Thymus (tissue), 11 donors: ENCODE results near the gene TBCA. TPM values are rescaled to one million over a fixed set of nuclear protein-coding genes. Genes with fewer than 3 reads are reported as not detected.

Experiments used
- DNase-seq, 9 donors: peaks; one replicate each; pipeline ENCODE4 v3.0.0-alpha.2; 2013; ENCODE audit warnings: low spot score in 9 of 9, low read depth in 6 of 9, missing footprints in 1 of 9
- H3K27ac ChIP-seq, 2 donors: one replicate each; pipeline ENCODE4 v1.5.1; 2013; ENCODE audit warnings: control low read depth in 1 of 2, low read depth in 1 of 2, low read length in 1 of 2, mild to moderate bottlenecking in 1 of 2, moderate library complexity in 1 of 2
- H3K27me3 ChIP-seq, 2 donors: one replicate each; pipeline ENCODE4 v1.5.1; 2013; ENCODE audit warnings: low read length in 1 of 2; ENCODE audit not compliant: control insufficient read depth in 2 of 2, insufficient read depth in 1 of 2
- H3K36me3 ChIP-seq, 2 donors: one replicate each; pipeline ENCODE4 v1.5.1; 2013; ENCODE audit warnings: low read length in 1 of 2, mild to moderate bottlenecking in 1 of 2, moderate library complexity in 1 of 2; ENCODE audit not compliant: control insufficient read depth in 2 of 2, insufficient read depth in 2 of 2
- H3K4me1 ChIP-seq, 2 donors: one replicate each; pipeline ENCODE4 v1.5.1; 2013; ENCODE audit warnings: low read length in 2 of 2; ENCODE audit not compliant: control insufficient read depth in 2 of 2, insufficient read depth in 2 of 2
- H3K4me3 ChIP-seq, 2 donors: one replicate each; pipeline ENCODE4 v1.5.1; 2013; ENCODE audit warnings: low read length in 2 of 2, control low read depth in 1 of 2, mild to moderate bottlenecking in 1 of 2
- H3K9me3 ChIP-seq, 2 donors: one replicate each; pipeline ENCODE4 v1.5.1; 2013; ENCODE audit warnings: low read length in 1 of 2, mild to moderate bottlenecking in 1 of 2; ENCODE audit not compliant: control insufficient read depth in 2 of 2, insufficient read depth in 1 of 2
- WGBS: extraction: QIAGEN DNeasy Blood & Tissue Kit; methylation state at CpG from one replicate; pipeline ENCODE4 v1.1.7; 2013; 5-methylcytosine and 5-hydroxymethylcytosine counted together
- polyA plus RNA-seq: library from polyadenylated mRNA; stranded (reverse); fragments of 200-250 nt; gene quantifications from one replicate; pipeline ENCODE4 v1.2.3, GENCODE V29; 2013
- total RNA-seq: library from RNA; stranded (reverse); fragments of 120-200 nt; gene quantifications from one replicate; pipeline ENCODE4 v1.2.4, GENCODE V29; 2013
- donor health status: healthy.

The TBCA gene
- total and polyA plus RNA-seq, 2 donors, result 150 to 356 TPM

GRCh38 chr5:77741608-77742007, 34.5 kb downstream of the TBCA start:
- Histone ChIP-seq H3K27ac (no peak overlapping the region), H3K4me3 (no peak overlapping the region), H3K27me3 (no peaks in the 10 kb centered on the region), H3K9me3 (no peaks in the 10 kb centered on the region), H3K36me3 (no peaks in the 10 kb centered on the region), H3K4me1 (no peaks in the 10 kb centered on the region)
- no peak for DNase-seq
- 96% methylated on average over 3 of the region's 3 CpGs for WGBS

- Histone ChIP-seq H3K27me3 (no peaks in the 10 kb centered on the region), H3K9me3 (no peaks in the 10 kb centered on the region), H3K27ac (no peak overlapping the region), H3K4me1 (no peaks in the 10 kb centered on the region), H3K36me3 (no peaks in the 10 kb centered on the region), H3K4me3 (no peak overlapping the region)
- WGBS, result 98% methylated on average over 2 of the region's 2 CpGs
- DNase-seq, result no peak
Observed at GRCh38 chr5:77734885-77735284, 41.3 kb downstream of the TBCA start.

GRCh38 chr5:77733130-77733529, 43.0 kb downstream of the TBCA start:
- no peak overlapping the region for H3K27ac ChIP-seq
- no peaks in the 10 kb centered on the region for H3K9me3 ChIP-seq
- DNase-seq, result no peak
- 82% methylated on average over 3 of the region's 3 CpGs for WGBS
- H3K27me3 ChIP-seq, result no peaks in the 10 kb centered on the region
- no peaks in the 10 kb centered on the region for H3K4me1 ChIP-seq
- H3K36me3 ChIP-seq, result no peaks in the 10 kb centered on the region
- no peak overlapping the region for H3K4me3 ChIP-seq

GRCh38 chr5:77727190-77727589, 48.9 kb downstream of the TBCA start:
- H3K4me1 ChIP-seq, result no peaks in the 10 kb centered on the region
- no peaks in the 10 kb centered on the region for H3K9me3 ChIP-seq
- H3K27me3 ChIP-seq, result no peaks in the 10 kb centered on the region
- DNase-seq, result no peak
- H3K36me3 ChIP-seq, result no peaks in the 10 kb centered on the region
- no peak overlapping the region for H3K27ac ChIP-seq
- no peak overlapping the region for H3K4me3 ChIP-seq
- 79% methylated on average over 3 of the region's 3 CpGs for WGBS

- WGBS, result over 99% methylated on average over 7 of the region's 7 CpGs
- Histone ChIP-seq H3K4me1 (no peaks in the 10 kb centered on the region), H3K4me3 (no peak overlapping the region), H3K27ac (no peak overlapping the region), H3K9me3 (no peaks in the 10 kb centered on the region), H3K27me3 (no peaks in the 10 kb centered on the region), H3K36me3 (no peaks in the 10 kb centered on the region)
- DNase-seq, result no peak
Observed at GRCh38 chr5:77725616-77726015, 50.5 kb downstream of the TBCA start.

GRCh38 chr5:77724934-77725333, 51.2 kb downstream of the TBCA start:
- no peak overlapping the region for H3K27ac ChIP-seq
- no peaks in the 10 kb centered on the region for H3K4me1 ChIP-seq
- 90% methylated on average over 5 of the region's 5 CpGs for WGBS
- no peak overlapping the region for H3K4me3 ChIP-seq
- no peaks in the 10 kb centered on the region for H3K27me3 ChIP-seq
- H3K9me3 ChIP-seq, result no peaks in the 10 kb centered on the region
- DNase-seq, result no peak
- H3K36me3 ChIP-seq, result no peaks in the 10 kb centered on the region

GRCh38 chr5:77719666-77720363, 56.3 kb downstream of the TBCA start:
- no peak overlapping the region for H3K27ac ChIP-seq
- WGBS, result 97% methylated on average over 3 of the region's 3 CpGs
- H3K27me3 ChIP-seq, result no peaks in the 10 kb centered on the region
- no peaks in the 10 kb centered on the region for H3K36me3 ChIP-seq
- no peaks in the 10 kb centered on the region for H3K9me3 ChIP-seq
- no peaks in the 10 kb centered on the region for H3K4me1 ChIP-seq
- no peak overlapping the region for H3K4me3 ChIP-seq
- DNase-seq, result no peak

GRCh38 chr5:77718934-77719610, 57.1 kb downstream of the TBCA start:
- no peak overlapping the region for H3K4me3 ChIP-seq
- WGBS, result 91% methylated on average over 6 of the region's 6 CpGs
- H3K27me3 ChIP-seq, result no peaks in the 10 kb centered on the region
- no peaks in the 10 kb centered on the region for H3K9me3 ChIP-seq
- H3K4me1 ChIP-seq, result no peaks in the 10 kb centered on the region
- no peaks in the 10 kb centered on the region for H3K36me3 ChIP-seq
- no peak overlapping the region for H3K27ac ChIP-seq
- DNase-seq, result peak in 1 of 9 donors; percentile 2

- Histone ChIP-seq H3K9me3 (no peaks in the 10 kb centered on the region), H3K4me1 (no peaks in the 10 kb centered on the region), H3K4me3 (no peak overlapping the region), H3K27ac (no peak overlapping the region), H3K36me3 (peaks cover 16 to 20% of the 10 kb centered on the region in 2 donors), H3K27me3 (no peaks in the 10 kb centered on the region)
- DNase-seq, result no peak
Observed at GRCh38 chr5:77709993-77710685, 66.0 kb downstream of the TBCA start.
